ENCODE results near the gene CRYBG1.

GRCh38 chr6:106318061-106318460, 42.5 kb upstream of the CRYBG1 start:
- TF ChIP-seq, protein P1, sequence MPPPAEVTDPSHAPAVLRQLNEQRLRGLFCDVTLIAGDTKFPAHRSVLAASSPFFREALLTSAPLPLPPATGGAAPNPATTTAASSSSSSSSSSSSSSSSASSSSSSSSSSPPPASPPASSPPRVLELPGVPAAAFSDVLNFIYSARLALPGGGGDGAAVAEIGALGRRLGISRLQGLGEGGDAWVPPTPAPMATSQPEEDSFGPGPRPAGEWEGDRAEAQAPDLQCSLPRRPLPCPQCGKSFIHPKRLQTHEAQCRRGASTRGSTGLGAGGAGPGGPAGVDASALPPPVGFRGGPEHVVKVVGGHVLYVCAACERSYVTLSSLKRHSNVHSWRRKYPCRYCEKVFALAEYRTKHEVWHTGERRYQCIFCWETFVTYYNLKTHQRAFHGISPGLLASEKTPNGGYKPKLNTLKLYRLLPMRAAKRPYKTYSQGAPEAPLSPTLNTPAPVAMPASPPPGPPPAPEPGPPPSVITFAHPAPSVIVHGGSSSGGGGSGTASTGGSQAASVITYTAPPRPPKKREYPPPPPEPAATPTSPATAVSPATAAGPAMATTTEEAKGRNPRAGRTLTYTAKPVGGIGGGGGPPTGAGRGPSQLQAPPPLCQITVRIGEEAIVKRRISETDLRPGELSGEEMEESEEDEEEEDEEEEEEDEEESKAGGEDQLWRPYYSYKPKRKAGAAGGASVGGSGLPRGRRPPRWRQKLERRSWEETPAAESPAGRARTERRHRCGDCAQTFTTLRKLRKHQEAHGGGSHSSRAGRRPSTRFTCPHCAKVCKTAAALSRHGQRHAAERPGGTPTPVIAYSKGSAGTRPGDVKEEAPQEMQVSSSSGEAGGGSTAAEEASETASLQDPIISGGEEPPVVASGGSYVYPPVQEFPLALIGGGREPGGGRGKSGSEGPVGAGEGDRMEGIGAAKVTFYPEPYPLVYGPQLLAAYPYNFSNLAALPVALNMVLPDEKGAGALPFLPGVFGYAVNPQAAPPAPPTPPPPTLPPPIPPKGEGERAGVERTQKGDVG (CRISPR knock-in tag; IDR thresholded peaks at IDR 0.05) = no peak
- no peak for TF ChIP-seq FOXM1 (IDR thresholded peaks at IDR 0.05; ENCODE audit: low read depth, low read length)
- TF ChIP-seq SMC3 (IDR thresholded peaks at IDR 0.05; ENCODE audit: borderline replicate concordance, low read length) = no peak
- TF ChIP-seq RFX5 (IDR thresholded peaks at IDR 0.05; ENCODE audit: low read depth, low read length) = no peak
- TF ChIP-seq RCOR1 (conservative IDR thresholded peaks at IDR 0.05; ENCODE audit: low read depth, low read length) = no peak
- TF ChIP-seq PRDM15 (CRISPR knock-in tag; IDR thresholded peaks at IDR 0.05) = no peak
- TF ChIP-seq, protein P2, sequence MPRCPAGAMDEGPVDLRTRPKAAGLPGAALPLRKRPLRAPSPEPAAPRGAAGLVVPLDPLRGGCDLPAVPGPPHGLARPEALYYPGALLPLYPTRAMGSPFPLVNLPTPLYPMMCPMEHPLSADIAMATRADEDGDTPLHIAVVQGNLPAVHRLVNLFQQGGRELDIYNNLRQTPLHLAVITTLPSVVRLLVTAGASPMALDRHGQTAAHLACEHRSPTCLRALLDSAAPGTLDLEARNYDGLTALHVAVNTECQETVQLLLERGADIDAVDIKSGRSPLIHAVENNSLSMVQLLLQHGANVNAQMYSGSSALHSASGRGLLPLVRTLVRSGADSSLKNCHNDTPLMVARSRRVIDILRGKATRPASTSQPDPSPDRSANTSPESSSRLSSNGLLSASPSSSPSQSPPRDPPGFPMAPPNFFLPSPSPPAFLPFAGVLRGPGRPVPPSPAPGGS (IDR thresholded peaks at IDR 0.05; ENCODE audit: borderline replicate concordance, insufficient read depth, low read depth, low read length, poor library complexity, severe bottlenecking) = no peak
- no peak for TF ChIP-seq FOS (IDR thresholded peaks at IDR 0.05; ENCODE audit: borderline replicate concordance, extremely low read depth, insufficient read length)
- TF ChIP-seq KAT2A (conservative IDR thresholded peaks at IDR 0.05; ENCODE audit: control insufficient read depth, low read depth, low read length) = no peak
- no peak for TF ChIP-seq SP1 (IDR thresholded peaks at IDR 0.05; ENCODE audit: low read depth, low read length)
- TF ChIP-seq, protein P3, sequence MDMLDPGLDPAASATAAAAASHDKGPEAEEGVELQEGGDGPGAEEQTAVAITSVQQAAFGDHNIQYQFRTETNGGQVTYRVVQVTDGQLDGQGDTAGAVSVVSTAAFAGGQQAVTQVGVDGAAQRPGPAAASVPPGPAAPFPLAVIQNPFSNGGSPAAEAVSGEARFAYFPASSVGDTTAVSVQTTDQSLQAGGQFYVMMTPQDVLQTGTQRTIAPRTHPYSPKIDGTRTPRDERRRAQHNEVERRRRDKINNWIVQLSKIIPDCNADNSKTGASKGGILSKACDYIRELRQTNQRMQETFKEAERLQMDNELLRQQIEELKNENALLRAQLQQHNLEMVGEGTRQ (IDR thresholded peaks at IDR 0.05; ENCODE audit: borderline replicate concordance, low read depth, low read length) = no peak
- no peak for TF ChIP-seq CTCF (IDR thresholded peaks at IDR 0.05 in 2 of 3, conservative IDR thresholded peaks at IDR 0.05 in 1 of 3; ENCODE audit: control insufficient read depth in 2 of 3, extremely low read depth in 1 of 3, insufficient read depth in 1 of 3, low read depth in 3 of 3, low read length in 3 of 3)
- no peak for TF ChIP-seq CHD2 (IDR thresholded peaks at IDR 0.05; ENCODE audit: borderline replicate concordance, low read depth, low read length)
